ENCODE measurements around the gene PSME4.
"Not testable (repeated sequence)": the region's sequence is repeated elsewhere in the genome, so short reads cannot be mapped to it uniquely, and the experiment has no call there.

Gene PSME4

DNA sequence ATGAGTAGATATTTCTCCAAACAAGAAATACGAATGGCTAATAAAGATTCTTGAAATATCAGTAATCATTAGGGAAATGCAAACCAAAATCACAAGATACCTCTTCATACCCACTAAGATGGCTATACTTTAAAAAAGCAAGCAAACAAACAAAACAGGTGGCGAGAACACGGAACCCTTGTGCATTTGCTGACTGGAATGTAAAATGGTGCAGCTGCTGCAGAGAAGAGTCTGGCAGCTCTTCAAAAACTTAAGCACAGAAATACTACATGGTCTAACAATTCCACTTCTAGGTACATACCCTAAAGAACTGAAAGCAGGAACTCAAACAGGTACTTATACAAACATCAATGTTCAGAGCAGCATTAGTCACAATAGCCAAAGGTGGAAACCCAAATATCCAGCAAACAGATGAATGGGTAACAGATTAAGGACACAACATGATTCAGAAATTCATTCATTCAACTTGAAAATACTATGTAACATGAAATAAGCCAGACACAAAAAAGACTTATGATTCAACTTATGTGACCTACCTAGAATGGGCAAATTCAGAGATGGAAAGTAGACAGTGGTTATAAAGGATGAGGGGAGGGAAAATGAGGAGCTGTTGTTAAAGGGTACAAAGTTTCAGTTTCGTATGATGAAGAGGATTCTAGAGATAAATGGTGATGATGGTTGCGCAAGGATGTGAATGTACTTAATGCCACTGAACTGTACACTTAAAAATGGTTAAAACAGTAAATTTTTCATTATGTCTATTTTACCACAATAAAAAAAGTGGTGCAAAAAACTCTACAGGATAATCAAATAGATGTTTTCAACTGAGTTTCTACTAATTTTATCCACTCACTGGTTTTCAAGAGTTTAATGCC, 84.2 kb downstream of the PSME4 start:
- no peak for DNase-seq (ENCODE audit: low spot score)

DNA sequence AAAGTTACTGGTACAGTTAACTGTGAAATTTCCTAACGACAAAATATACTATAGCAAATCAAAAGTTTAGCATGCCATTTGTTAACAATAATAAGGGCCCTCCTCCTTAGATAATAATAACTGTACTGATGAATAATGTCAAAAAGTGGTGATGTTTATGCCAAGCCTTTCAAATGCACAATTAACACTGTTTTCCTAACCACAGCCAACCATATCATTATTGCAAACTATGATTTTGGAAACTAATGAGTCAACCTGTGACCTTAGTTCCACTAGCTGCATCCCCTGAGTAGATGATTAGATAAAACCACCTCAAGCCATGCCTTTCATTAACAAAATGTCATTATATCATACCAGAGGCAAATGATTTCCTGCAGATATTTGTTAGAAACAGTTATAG, 85.9 kb downstream of the PSME4 start:
- DNase-seq (ENCODE audit: low spot score) = no peak

DNA sequence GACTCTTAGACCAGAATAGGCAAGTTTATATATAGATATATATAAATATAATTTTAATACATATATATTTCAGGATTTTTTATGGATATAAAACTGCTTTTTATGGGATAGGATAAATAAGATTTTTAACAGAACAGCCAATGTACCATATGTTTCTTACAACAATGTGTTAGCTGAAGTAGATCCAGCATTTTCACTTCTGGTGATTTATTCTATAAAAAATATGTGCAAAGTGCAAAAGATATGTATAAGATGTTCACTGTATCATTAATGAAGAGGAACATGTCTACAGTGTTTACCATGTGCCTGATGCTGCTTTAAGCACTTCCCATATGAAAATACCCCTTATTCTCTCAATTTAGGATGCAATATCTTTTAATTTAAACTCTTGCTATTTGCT, 88.8 kb downstream of the PSME4 start:
- DNase-seq (ENCODE audit: low spot score) = no peak

DNA sequence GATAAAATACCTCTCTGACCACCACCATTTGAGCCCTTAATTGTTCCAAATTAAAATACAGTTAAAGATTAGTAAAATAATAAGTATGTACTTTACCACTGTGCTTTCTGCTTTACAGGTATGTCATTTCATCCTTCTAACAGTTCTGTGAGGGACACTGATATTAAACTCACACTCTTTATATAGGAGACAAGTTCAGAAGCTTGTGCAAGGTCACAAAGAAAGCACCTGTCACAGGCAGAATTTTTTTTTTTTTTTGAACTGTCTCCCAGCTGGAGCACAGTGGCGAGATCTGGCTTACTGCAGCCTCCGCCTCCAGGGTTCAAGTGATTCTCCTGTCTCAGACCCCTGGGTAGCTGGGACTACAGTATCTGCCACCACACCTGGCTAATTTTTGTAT, 89.4 kb downstream of the PSME4 start:
- DNase-seq (ENCODE audit: low spot score) = no peak

DNA sequence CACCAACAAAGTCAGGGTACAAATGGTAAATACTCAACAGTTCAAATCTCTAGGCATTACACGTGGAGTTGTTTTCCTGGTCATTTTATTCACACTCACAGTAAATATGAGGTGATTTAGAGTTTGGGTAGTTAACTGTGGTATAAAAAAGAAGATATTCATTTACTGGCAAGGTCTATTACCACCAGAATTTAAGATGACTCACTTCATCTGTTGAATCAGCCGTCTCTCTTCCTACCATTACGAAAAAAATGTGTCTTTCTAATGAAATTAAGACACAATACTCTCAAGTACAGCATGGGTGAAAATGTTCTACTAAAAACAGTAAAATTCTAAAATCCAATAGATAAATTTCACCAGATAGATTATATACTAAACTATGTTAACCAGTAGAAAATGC, 90.0 kb downstream of the PSME4 start:
- DNase-seq (ENCODE audit: low spot score) = peak; percentile 76

DNA sequence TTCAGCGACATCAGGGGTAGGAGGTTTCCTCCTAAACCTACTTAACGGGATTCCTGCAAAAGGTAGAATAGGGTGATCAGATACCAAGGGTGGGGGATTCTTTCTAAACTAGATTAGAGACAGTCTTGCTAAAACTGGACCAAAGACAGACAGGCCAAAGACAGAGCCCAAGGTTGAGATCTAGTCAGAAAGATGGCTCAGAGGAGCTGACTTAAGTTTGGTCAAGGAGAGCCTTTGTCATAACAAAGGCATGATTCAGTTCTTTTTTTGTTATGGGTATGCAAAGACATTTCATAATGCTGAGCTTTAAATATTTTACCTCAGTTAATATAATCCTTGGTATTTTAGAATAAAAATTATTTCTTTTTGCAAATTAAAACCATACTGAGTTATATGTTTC, 93.2 kb downstream of the PSME4 start:
- DNase-seq (ENCODE audit: low spot score) = peak; percentile 14

DNA sequence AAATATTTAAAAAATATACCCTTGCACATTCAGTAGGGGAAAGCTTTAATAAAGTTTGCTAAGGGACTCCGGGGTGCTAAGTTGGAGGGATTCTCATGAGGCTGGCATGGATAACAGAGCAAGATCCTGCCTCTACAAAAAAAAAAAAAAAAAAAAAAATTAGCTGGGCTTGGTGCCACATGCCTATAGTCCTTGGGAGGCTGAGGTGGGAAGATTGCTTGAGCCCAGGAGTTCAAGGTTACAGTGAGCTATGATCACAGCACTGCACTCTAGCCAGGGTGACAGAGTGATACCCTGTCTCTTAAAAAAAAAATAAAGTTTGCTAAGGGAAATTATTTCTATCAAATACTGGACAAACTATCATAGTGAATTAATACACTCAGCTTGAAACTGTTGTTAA, 93.7 kb downstream of the PSME4 start:
- no peak for DNase-seq (ENCODE audit: low spot score)

DNA sequence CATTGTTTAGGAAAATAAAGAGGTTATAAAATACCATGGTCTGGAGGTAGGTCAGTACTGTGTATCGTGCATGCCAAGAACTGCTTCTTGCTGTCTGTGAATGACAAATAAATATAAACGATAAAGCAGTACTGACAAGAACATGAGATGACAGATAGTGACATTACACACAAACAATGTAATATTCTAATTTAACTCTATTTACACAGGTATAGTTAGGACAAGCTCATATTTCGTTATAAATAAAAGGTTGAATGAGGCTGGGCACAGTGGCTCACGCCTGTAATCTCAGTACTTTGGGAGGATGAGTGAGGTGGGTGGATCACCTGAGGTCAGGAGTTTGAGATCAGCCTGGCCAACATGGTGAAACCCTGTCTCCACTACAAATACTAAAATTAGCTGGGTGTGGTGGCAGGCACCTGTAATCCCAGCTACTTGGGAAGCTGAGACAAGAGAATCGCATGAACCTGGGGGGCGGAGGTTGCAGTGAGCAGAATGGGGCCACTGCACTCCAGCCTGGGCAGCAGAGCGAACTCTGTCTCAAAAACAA, 96.3 kb downstream of the PSME4 start:
- DNase-seq (ENCODE audit: low spot score) = no peak

DNA sequence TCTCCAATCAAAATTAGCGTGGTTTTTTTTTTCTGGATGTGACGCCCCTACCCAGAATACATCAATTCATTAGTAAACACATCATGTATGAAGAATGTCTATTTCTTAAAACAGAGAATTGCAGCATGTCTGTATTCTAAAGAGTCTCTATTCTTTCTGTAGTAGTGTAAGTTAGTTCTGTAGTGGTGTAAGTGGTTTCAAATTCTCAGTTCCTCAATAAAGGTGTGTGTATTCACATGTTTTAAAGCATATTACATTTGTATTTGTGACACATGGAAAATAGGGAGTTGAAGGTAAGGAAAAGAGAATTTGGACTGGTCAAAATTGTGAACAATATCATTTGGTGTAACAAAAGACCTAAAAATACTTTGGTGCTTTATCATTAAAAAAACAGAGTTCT, 103.0 kb downstream of the PSME4 start:
- no peak for DNase-seq (ENCODE audit: low spot score)

DNA sequence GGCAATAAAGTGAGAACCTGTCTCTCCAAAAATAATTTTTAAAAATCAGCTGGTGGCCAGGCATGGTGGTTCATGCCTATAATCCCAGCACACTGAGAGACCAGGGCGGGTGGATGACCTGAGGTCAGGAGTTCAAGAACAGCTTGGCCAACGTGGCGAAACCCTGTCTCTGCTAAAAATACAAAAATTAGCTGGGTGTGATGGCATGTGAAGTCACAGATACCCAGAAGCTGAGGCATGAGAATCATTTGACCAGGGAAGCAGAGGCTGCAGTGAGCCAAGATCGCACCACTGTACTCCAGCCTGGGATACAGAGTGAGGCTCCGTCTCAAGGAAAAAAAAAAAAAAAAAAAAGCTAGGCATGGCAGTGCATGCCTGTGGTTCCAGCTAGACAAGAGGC, 103.6 kb downstream of the PSME4 start:
- no peak for DNase-seq (ENCODE audit: low spot score)

DNA sequence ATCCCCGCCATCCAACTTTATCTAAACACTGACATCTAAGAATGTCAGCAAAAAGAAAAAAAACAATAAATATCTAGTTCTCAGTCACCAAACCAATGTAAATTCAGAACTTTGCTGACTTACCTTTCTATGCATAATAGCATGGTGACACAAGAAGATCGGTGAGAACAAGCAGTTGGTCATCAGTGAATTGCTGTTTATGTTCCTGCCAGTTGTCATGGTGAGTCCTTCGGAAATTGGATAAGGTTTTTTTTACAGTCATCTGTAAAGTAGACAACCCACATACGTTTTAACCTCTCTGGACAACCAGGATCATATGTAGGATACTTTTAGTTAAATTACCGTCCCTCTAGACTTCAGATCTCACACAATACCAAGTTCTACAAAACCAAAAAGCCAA, 104.8 kb downstream of the PSME4 start:
- no peak for DNase-seq (ENCODE audit: low spot score)

DNA sequence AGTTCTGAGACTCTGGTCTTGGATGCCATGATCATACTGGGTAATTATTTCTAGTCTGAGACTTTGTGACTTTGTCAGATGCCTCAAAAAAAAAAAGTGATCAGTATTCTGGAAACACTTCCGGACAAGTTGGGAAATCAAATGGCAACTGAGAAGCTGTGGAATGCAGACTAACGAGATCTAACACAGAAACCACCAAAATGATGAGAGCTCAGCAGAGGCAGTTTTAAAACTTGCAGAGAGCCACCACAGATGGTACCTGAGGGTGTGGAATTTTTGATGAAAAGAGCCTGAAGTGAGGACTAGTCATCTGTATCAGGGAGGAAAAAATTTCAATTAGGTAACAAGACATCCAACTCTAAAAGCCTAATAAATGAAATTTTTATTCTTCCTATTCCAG, 105.5 kb downstream of the PSME4 start:
- DNase-seq (ENCODE audit: low spot score) = peak; percentile 12

DNA sequence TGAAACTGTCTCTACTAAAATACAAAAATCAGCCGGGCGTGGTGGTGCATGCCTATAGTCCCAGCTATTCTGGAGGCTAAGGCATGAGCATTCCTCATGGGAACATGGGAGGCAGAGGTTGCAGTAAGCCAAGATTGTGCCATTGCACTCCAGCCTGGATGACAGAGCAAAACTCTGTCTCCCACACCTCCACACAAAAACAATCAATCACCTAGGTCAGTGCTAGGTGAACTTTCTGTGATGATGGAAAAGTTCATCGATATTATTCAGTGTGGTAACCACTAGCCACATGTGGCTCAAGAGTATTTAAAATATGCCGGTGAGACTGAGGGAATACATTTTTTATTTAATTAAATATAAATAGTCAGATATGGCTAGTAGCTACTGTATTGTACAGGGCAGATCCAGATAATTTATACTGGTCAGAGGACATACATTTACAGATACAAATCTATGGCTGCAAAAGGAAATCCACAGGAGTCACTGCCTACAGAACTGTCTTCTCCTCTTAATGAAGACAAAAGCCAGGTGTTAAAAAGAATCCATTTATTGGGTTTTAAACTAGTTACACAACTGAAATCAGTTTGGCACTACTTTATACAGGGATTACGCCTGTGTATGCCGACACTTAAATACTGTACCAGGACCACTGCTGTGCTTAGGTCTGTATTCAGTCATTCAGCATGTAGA, 107.1 kb downstream of the PSME4 start:
- no peak for DNase-seq (ENCODE audit: low spot score)

DNA sequence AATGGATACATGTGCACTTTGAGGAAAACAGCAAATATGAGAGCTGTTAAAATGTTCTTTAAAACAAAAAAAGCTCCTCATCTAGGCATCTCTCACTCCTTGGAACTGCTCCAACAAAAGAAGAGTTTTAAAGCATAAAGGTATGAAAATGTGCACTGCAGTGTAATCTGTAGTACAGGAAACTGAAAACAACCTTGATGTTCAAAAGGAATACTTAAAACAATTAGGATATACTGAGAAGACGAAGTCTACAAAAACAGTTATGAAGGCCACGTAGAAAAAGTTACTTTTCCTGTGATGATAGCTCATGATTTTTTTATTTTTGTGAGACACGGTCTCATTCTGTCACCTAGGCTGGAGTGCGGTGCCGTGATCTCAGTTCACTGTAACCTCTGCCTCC, 109.0 kb downstream of the PSME4 start:
- DNase-seq (ENCODE audit: low spot score) = no peak

DNA sequence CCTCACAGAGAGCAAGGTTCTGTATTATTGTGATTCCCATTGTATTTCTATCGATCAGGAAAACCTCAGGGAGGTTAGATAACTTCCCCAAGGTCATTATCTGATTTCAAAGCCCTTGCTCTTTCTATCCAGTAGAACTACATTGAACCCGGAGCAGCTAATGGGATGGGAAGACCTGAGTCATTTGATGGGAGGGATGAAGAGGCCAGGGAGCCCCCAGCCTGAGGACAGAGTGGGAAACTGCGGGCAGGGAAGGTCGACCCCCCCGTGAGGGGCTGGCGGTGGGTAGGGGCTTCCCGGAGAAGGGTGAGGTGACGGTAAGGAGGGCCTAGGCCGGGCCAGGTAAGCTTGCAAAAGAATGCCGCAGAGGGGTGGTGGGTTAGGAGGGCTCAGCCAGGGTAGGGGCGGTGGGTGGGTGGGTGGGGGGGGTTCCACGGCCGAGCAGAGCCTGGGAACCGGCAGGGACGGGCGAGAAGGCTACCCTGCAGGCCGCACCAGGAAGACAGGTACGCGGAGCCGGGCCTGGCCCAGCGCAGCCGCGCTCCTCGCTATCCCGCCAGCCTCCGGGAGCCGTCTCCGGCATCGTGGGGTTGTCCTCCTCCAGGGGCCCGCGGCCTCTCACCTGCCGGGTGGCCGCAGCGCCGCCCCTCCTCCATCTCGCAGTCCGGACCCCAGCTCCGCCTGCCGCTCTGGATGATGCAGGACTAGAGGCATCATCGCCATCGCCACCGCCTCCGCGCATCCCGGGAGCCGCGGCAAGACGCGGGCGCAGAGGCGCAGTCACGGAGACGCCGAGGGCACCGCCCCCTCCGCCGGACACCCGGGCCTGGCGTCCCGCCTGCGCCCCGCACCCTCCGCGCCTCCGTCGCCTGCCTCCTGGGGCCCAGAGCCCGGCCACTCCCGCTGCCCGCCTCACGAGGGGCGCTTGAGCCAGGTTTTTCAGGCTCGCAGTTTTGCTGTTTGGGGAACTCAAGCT, 111.3 kb downstream of the PSME4 start, which contains the start of gene GPR75:
Gene GPR75, minus strand, starts transcription at position 762 of the 976 bp plus-strand sequence. CDS start 5,211 bp downstream, outside the sequence.
- DNase-seq (ENCODE audit: low spot score) = peak; percentile 44

DNA sequence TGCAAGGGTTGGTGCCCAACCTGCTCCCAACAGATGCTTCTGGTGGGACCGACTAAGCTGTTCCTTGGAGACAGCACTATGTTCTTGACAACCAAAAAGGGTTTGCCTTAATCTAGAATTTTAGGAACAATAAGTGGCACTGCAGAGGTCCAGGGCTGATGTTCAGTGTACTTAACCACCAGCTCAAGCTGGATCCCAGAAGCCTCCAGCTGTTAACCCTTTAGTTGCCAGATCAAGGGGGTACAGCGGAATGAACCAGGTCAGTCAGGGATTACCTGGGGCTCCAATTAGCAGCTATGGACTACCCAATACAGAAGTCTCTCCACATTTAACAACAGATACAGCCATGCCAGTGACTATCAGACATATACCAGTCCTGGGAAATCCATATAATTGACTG, 114.5 kb downstream of the PSME4 start:
- no peak for DNase-seq (ENCODE audit: low spot score)

DNA sequence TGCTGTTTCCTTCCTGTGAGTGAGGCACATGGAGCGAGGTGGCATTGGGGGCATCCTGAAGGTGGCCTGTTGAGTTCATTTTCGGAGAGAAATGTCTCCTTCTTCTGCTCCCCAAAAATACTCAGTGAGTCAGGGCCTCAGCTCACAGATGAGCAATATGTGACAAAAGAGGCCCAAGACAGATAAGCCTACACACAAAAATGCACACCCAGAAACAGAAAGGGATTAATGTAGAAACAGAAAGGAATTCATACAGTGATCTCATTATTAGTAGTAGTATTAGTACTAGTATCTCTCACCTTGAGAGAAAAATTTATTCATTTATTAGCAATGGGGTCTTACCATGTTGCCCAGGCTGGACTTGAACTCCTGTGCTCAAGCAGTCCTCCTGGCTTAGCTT, 116.1 kb downstream of the PSME4 start:
- no peak for DNase-seq (ENCODE audit: low spot score)

DNA sequence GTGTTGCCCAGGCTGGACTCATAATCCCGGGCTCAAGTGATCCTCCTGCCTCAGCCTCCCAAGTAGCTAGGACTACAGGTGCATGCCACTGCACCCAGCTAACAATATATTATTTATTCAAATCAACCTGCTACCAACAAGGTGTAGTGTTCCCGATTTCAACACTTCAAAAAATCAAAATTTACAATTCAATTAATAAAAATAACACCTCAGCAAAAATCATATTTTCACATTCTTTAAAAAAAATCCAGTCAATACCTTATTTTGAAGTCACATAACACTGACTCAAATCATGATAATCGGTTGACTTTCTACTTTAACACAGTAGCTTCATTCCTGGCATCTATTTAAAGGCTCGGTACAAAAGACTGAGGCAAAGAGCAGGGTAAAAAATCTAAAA, 118.3 kb downstream of the PSME4 start:
- DNase-seq (ENCODE audit: low spot score) = no peak

DNA sequence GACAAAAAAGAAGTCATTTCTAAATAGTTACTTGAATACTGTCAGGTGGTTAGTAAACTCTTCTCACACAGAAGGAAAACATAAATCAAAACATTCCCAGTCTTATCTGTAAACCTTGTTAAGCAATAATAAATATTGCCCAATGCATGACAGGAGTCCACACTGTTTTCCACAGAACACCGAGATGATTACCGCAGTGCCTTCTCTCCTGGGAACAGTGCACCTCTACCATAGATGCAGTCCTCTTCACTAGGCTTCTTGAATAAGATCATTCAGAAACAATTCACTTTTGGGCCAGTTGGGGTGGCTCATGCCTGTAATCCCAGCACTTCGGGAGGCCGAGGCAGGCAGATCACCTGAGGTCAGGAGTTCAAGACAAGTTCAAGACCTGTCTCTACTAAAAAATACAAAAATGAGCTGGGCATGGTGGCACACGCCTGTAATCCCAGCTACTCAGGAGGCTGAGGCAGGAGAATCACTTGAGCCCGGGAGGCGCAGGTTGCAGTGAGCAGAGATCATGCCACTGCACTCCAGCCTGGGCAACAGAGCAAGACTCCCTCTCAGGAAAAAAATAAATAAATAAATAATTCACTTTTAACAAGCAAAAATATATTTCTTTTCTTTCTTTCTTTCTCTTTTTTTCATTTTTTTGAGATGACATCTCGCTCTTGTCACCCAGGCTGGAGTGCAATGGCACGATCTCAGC, 119.6 kb downstream of the PSME4 start:
- not testable (repeated sequence) for DNase-seq (ENCODE audit: low spot score)

DNA sequence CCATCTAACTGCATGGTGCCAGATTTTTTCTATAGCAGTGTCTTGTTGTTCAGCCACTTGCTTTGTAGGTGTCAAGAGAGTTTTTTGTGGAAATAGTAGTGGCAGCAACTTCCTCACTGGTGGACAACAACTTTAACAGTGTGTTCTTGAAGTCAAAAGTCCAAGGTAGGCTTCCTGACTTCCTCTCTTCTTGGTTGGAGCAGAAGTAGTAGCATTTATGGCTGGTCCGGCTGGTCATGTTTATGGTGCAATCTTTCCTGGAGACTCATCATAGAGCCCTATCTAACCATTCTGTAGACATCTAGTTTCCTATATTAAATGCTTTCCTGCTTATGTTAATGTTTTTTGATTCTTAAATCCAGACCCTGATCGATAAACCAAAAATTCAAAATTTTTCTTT, 122.7 kb downstream of the PSME4 start:
- DNase-seq (ENCODE audit: low spot score) = no peak

DNA sequence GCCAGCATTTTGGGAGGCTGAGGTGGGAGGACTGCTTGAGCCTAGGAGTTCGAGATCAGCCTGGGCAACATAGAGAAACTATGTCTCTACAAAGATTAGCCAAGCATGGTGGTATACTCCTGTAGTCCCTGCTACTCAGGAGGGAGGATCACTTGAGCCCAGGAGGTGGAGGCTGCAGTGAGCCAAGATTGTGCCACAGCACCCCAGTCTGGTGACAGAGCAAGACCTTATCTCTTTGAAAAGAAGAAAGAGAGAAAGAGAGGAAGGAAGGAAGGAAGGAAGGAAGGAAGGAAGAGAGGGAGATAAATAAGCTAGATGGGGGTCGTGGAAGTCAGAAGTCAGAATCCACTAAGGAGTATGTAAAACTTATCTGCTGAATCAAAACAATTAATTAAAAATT, 127.2 kb downstream of the PSME4 start:
- no peak for DNase-seq (ENCODE audit: low spot score)
